MM.1S (cell line): ENCODE measurements around the gene CCDC69.

Experiments
- EZH2phosphoT487 ChIP-seq: fragments of 300-600 bp; sonication (generic); IDR thresholded peaks from 2 replicates; pipeline ENCODE4 v1.6.1; 2018; ENCODE audit warnings: antibody characterized with exemption, low read length
- TF ChIP-seq, protein P1 (sequence below): fragments of 300-600 bp; sonication (generic); IDR thresholded peaks from 2 replicates; pipeline ENCODE4 v1.5.1; 2016; ENCODE audit warnings: antibody characterized with exemption, low read length, mixed read lengths

DNA sequence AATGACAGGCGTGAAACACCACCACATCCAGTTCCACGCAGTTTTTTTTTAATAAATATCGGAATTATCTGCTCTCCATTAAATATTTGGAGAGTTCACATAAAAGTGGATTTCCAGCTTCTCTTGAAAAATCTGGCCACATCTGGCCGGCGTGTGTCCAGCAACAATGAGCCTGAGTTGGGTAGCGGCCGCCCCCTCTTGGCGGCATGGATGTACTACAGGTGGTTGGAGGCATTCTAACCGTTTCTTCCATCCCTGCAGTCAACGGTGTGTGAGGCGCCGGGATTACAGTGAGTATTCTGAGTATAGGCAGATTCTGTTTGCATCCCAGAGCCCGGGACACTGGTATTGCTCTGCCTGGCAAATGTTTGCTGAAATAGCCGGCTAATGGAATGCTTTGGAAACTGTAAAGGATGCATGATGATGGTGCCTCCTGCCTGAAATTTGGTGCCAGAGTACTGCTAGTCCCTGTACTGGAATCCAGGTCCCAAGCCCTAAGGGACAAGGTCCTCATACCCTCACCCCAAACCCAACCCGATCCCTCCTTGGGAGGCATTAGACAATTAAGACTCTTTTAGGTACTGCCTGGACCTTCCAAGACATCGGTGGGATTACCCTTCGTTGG, 15.5 kb upstream of the CCDC69 start:
- TF ChIP-seq, protein P1, sequence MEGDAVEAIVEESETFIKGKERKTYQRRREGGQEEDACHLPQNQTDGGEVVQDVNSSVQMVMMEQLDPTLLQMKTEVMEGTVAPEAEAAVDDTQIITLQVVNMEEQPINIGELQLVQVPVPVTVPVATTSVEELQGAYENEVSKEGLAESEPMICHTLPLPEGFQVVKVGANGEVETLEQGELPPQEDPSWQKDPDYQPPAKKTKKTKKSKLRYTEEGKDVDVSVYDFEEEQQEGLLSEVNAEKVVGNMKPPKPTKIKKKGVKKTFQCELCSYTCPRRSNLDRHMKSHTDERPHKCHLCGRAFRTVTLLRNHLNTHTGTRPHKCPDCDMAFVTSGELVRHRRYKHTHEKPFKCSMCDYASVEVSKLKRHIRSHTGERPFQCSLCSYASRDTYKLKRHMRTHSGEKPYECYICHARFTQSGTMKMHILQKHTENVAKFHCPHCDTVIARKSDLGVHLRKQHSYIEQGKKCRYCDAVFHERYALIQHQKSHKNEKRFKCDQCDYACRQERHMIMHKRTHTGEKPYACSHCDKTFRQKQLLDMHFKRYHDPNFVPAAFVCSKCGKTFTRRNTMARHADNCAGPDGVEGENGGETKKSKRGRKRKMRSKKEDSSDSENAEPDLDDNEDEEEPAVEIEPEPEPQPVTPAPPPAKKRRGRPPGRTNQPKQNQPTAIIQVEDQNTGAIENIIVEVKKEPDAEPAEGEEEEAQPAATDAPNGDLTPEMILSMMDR = peak; percentile 91
- TF ChIP-seq EZH2phosphoT487 = no peak
